B cell (primary cell): Measurements from ENCODE around the gene PLEKHA7. TPM values are rescaled to one million over a fixed set of nuclear protein-coding genes. Genes with fewer than 3 reads are reported as not detected.

Experiments
- ATAC-seq: fragments of 200-7000 bp; cut with Tn5 transposase; one replicate; pipeline ENCODE4 v1.10.0; 2021; ENCODE audit warnings: low read depth, mild to moderate bottlenecking, moderate number of reproducible peaks, moderate library complexity
- CTCF ChIA-PET: fragments of 350-600 bp; sonication (Branson Sonifier 250); formaldehyde crosslinking; loops from one replicate; lab custom pipeline; 2021; ENCODE audit warnings: antibody characterized with exemption, inconsistent platforms; lab: Charles Lee
- POLR2A ChIA-PET: fragments of 350-600 bp; sonication (Branson Sonifier 250); formaldehyde crosslinking; loops from one replicate; lab custom pipeline; 2021; ENCODE audit warnings: antibody characterized with exemption; lab: Charles Lee
- DNase-seq: peaks from one replicate; pipeline ENCODE4 v3.0.0; 2013
- H2AFZ ChIP-seq: 2 replicates; pipeline ENCODE4 v1.6.1; 2012; ENCODE audit warnings: mild to moderate bottlenecking, low read depth, low read length; ENCODE audit not compliant: insufficient read depth, poor library complexity, severe bottlenecking
- H3K27ac ChIP-seq, 2 donors: 1 replicate in 1 of 2; 2 replicates in 1 of 2; pipeline ENCODE4 v1.5.1; 2012 to 2013; ENCODE audit warnings: low read length in 2 of 2, mild to moderate bottlenecking in 2 of 2, moderate library complexity in 1 of 2
- H3K27me3 ChIP-seq, 4 experiments: fragments of 200-600 bp in 1 of 4; sonication (generic) in 1 of 4; replicated peaks in 1 of 4; 1 replicate in 2 of 4; 2 replicates in 2 of 4; pipeline versions ENCODE4 v1.6.1 to v1.7.0; 2013 to 2016; ENCODE audit warnings: low read length in 3 of 4, mild to moderate bottlenecking in 2 of 4, mixed read lengths in 1 of 4, moderate library complexity in 1 of 4; ENCODE audit not compliant: insufficient read depth in 4 of 4, control insufficient read depth in 3 of 4; ENCODE audit errors: control extremely low read depth in 1 of 4
- H3K36me3 ChIP-seq, 2 experiments: replicated peaks in 1 of 2; 1 replicate in 1 of 2; 2 replicates in 1 of 2; pipeline versions ENCODE4 v1.6.1 to v1.7.1; 2013; ENCODE audit warnings: low read length in 1 of 2; ENCODE audit not compliant: insufficient read depth in 2 of 2, control insufficient read depth in 1 of 2; ENCODE audit errors: control extremely low read depth in 1 of 2, extremely low read depth in 1 of 2
- H3K4me1 ChIP-seq, 2 donors: fragments of 200-600 bp in 1 of 2; sonication (generic) in 1 of 2; 1 replicate in 1 of 2; 2 replicates in 1 of 2; pipeline versions ENCODE4 v1.5.1 to v1.6.1; 2013 to 2017; ENCODE audit warnings: low read length in 2 of 2; ENCODE audit not compliant: control insufficient read depth in 2 of 2, insufficient read depth in 2 of 2
- H3K4me2 ChIP-seq: replicated peaks from 2 replicates; pipeline ENCODE3; 2012; ENCODE audit warnings: mild to moderate bottlenecking, low read depth, low read length; ENCODE audit not compliant: poor library complexity, severe bottlenecking
- H3K4me3 ChIP-seq, 5 experiments: fragments of 200-600 bp in 1 of 5; sonication (generic) in 1 of 5; 1 replicate in 3 of 5; 2 replicates in 2 of 5; pipeline versions ENCODE4 v1.5.1 to v1.7.0; 2011 to 2016; ENCODE audit warnings: low read length in 4 of 5, mild to moderate bottlenecking in 4 of 5, low read depth in 2 of 5, control low read depth in 1 of 5, moderate library complexity in 1 of 5; ENCODE audit not compliant: insufficient read depth in 1 of 5; ENCODE audit errors: control extremely low read depth in 1 of 5, extremely low read depth in 1 of 5
- H3K79me2 ChIP-seq: fragments of 200-600 bp; sonication (generic); one replicate; pipeline ENCODE4 v1.6.0; 2016; ENCODE audit warnings: low read length; ENCODE audit not compliant: control insufficient read depth, insufficient read depth
- H3K9ac ChIP-seq: fragments of 200-600 bp; sonication (generic); 2 replicates; pipeline ENCODE4 v1.6.1; 2017; ENCODE audit warnings: mild to moderate bottlenecking, low read length, moderate library complexity
- H3K9me3 ChIP-seq, 3 donors: one replicate each; pipeline versions ENCODE4 v1.6.1 to v1.7.1; 2013; ENCODE audit warnings: low read length in 2 of 3; ENCODE audit not compliant: control insufficient read depth in 2 of 3, insufficient read depth in 1 of 3; ENCODE audit errors: control extremely low read depth in 1 of 3
- H4K20me1 ChIP-seq: 2 replicates; pipeline ENCODE4 v1.6.0; 2012; ENCODE audit warnings: mild to moderate bottlenecking, low read length; ENCODE audit not compliant: insufficient read depth, control insufficient read depth, poor library complexity, severe bottlenecking
- H3K27ac Mint-ChIP-seq: one replicate; pipeline ENCODE4 v1.8.0; 2021; ENCODE audit warnings: mixed read lengths
- H3K27me3 Mint-ChIP-seq: one replicate; pipeline ENCODE4 v1.8.0; 2021; ENCODE audit warnings: mixed read lengths
- H3K4me1 Mint-ChIP-seq: one replicate; pipeline ENCODE4 v1.8.0; 2021; ENCODE audit warnings: mixed read lengths
- H3K4me3 Mint-ChIP-seq: one replicate; pipeline ENCODE4 v1.8.0; 2021; ENCODE audit warnings: mixed read lengths
- H3K9me3 Mint-ChIP-seq: one replicate; pipeline ENCODE4 v1.8.0; 2022; ENCODE audit warnings: mixed read lengths; ENCODE audit not compliant: insufficient read depth
- CTCF ChIP-seq: fragments of 200-600 bp; IDR thresholded peaks from one replicate; pipeline ENCODE4 v1.8.0; 2022; ENCODE audit warnings: antibody characterized with exemption, mild to moderate bottlenecking
- EZH2 ChIP-seq: IDR thresholded peaks from 2 replicates; pipeline ENCODE4 v1.6.1; 2012; ENCODE audit warnings: borderline replicate concordance, low read depth, mild to moderate bottlenecking, moderate library complexity, low read length; ENCODE audit not compliant: insufficient read depth, poor library complexity, severe bottlenecking
- WGBS: methylation state at CpG from one replicate; pipeline ENCODE4 v1.1.5; 2013; ENCODE audit warnings: missing lambda C conversion rate; ENCODE audit not compliant: insufficient coverage; 5-methylcytosine and 5-hydroxymethylcytosine counted together
- intact Hi-C: fragments of 100-400 bp; cut with micrococcal nuclease; formaldehyde crosslinking; loops from one replicate; pipeline ENCODE4 v1.10.0; 2022
- polyA plus RNA-seq: library from polyadenylated mRNA; depleted of rRNA; stranded (reverse); fragments of >200 nt; gene quantifications from 2 replicates; pipeline ENCODE4 v1.2.3, GENCODE V29; 2012
- total RNA-seq, 2 donors: library from RNA; stranded (reverse); fragments of 120-200 nt in 1 of 2; gene quantifications; 1 replicate in 1 of 2; 2 replicates in 1 of 2; pipeline versions ENCODE4 v1.2.3 to v1.2.4, GENCODE V29; 2013 to 2022

PLEKHA7 gene
- total and polyA plus RNA-seq, 2 donors (not counting 1 experiment from before 2014, with no cell fraction given) = 1.7 to 8.2 TPM

GRCh38 chr11:17046690-17047089 lies 32.5 kb upstream of the PLEKHA7 start:
- DNase-seq (no peak), ATAC-seq (no peak)
- H3K9me3 Mint-ChIP-seq = no peaks in the 10 kb centered on the region
- ChIA-PET POLR2A (no interaction called here), CTCF (no interaction called here)
- no peaks in the 10 kb centered on the region for H3K4me1 Mint-ChIP-seq
- no peak overlapping the region for H3K4me3 Mint-ChIP-seq
- Histone ChIP-seq H3K9ac (no peak overlapping the region), H3K4me2 (no peak overlapping the region), H3K4me3 (no peak overlapping the region), H3K9me3 (no peaks in the 10 kb centered on the region), H3K27ac (no peak overlapping the region), H4K20me1 (no peaks in the 10 kb centered on the region), H3K79me2 (no peaks in the 10 kb centered on the region), H3K27me3 (peaks cover 0 to 3% (median 0%) of the 10 kb centered on the region in 4 experiments), H3K36me3 (no peaks in the 10 kb centered on the region), H3K4me1 (no peaks in the 10 kb centered on the region), H2AFZ (no peak overlapping the region)
- 73% methylated on average over 5 of the region's 5 CpGs for WGBS
- H3K27ac Mint-ChIP-seq = no peak overlapping the region
- no peaks in the 10 kb centered on the region for H3K27me3 Mint-ChIP-seq
- TF ChIP-seq CTCF = no peak
- TF ChIP-seq EZH2 = no peak
- intact Hi-C loops = no loop called here

- H3K4me2 ChIP-seq = no peak overlapping the region
- WGBS = 90% methylated on average over 6 of the region's 6 CpGs
Measured at GRCh38 chr11:17036666-17037658, 22.7 kb upstream of the PLEKHA7 start.

More at GRCh38 chr11:17036666-17037658, 22.7 kb upstream of the PLEKHA7 start:
- intact Hi-C loops = no loop called here
- no peak for TF ChIP-seq EZH2
- TF ChIP-seq CTCF = no peak
- H3K36me3 ChIP-seq = no peaks in the 10 kb centered on the region
- no peaks in the 10 kb centered on the region for H4K20me1 ChIP-seq
- no peaks in the 10 kb centered on the region for H3K79me2 ChIP-seq
- CTCF ChIA-PET = no interaction called here
- H3K9ac ChIP-seq = no peak overlapping the region
- H3K4me3 Mint-ChIP-seq = no peak overlapping the region
- no peaks in the 10 kb centered on the region for H3K4me1 ChIP-seq
- peaks cover 0 to 4% (median 0%) of the 10 kb centered on the region in 4 experiments for H3K27me3 ChIP-seq
- no peaks in the 10 kb centered on the region for H3K4me1 Mint-ChIP-seq
- H3K4me3 ChIP-seq = no peak overlapping the region
- no peaks in the 10 kb centered on the region for H3K9me3 Mint-ChIP-seq
- no peak overlapping the region for H3K27ac Mint-ChIP-seq
- peaks cover 0 to 7% (median 0%) of the 10 kb centered on the region in 3 donors for H3K9me3 ChIP-seq
- no peak overlapping the region for H3K27ac ChIP-seq
- DNase-seq (no peak), ATAC-seq (no peak)
- H3K27me3 Mint-ChIP-seq = peaks cover 8% of the 10 kb centered on the region
- H2AFZ ChIP-seq = no peak overlapping the region
- POLR2A ChIA-PET = no interaction called here
